Esophagus (tissue), 2 donors: ENCODE measurements around the gene PWWP2B. TPM values are rescaled to one million over a fixed set of nuclear protein-coding genes. Genes with fewer than 3 reads are reported as not detected.

Source experiments
- H3K27ac ChIP-seq, 2 donors: one replicate each; pipeline ENCODE4 v1.5.1; 2013; ENCODE audit warnings: low read depth in 2 of 2, mild to moderate bottlenecking in 2 of 2, inconsistent platforms in 1 of 2, low read length in 1 of 2, moderate library complexity in 1 of 2
- H3K27me3 ChIP-seq, 2 donors: one replicate each; pipeline ENCODE4 v1.6.1; 2013; ENCODE audit warnings: low read length in 2 of 2, control low read depth in 1 of 2, mild to moderate bottlenecking in 1 of 2; ENCODE audit not compliant: insufficient read depth in 2 of 2, control insufficient read depth in 1 of 2
- H3K36me3 ChIP-seq, 2 donors: one replicate each; pipeline ENCODE4 v1.6.1; 2013; ENCODE audit warnings: low read length in 1 of 2; ENCODE audit not compliant: control insufficient read depth in 2 of 2, insufficient read depth in 2 of 2
- H3K4me1 ChIP-seq, 2 donors: one replicate each; pipeline ENCODE4 v1.6.1; 2013; ENCODE audit warnings: low read length in 1 of 2; ENCODE audit not compliant: control insufficient read depth in 2 of 2, insufficient read depth in 2 of 2
- H3K4me3 ChIP-seq, 2 donors: one replicate each; pipeline ENCODE4 v1.5.1; 2013; ENCODE audit warnings: low read length in 2 of 2, mild to moderate bottlenecking in 2 of 2, low read depth in 1 of 2, moderate library complexity in 1 of 2
- H3K9me3 ChIP-seq, 2 donors: one replicate each; pipeline ENCODE4 v1.6.1; 2013; ENCODE audit warnings: mild to moderate bottlenecking in 2 of 2, low read depth in 1 of 2, low read length in 1 of 2, moderate library complexity in 1 of 2; ENCODE audit not compliant: control insufficient read depth in 2 of 2, insufficient read depth in 1 of 2
- WGBS, 2 donors: extraction: QIAGEN DNeasy Blood & Tissue Kit; methylation state at CpG; one replicate each; pipeline ENCODE4 v1.1.7; 2013; 5-methylcytosine and 5-hydroxymethylcytosine counted together
- polyA plus RNA-seq, 2 donors: library from polyadenylated mRNA; stranded (reverse); fragments of 200-250 nt; gene quantifications; one replicate each; pipeline ENCODE4 v1.2.3, GENCODE V29; 2013
- donor health status: healthy with polysubstance abuse.
- donor health status: Bipolar disorder and iron deficiency.

Gene PWWP2B
- polyA plus RNA-seq, 2 donors = 17.6 to 33.4 TPM

- no peaks in the 10 kb centered on the region for H3K27me3 ChIP-seq
- H3K9me3 ChIP-seq = no peaks in the 10 kb centered on the region
- 80 to 88% methylated on average over 4 of the region's 4 CpGs for WGBS, 2 donors
- H3K4me1 ChIP-seq = peaks cover 24 to 59% of the 10 kb centered on the region in 2 donors
- peak overlapping the region in 1 of 2 donors; percentile 27 for H3K27ac ChIP-seq
- H3K36me3 ChIP-seq = peaks cover 4 to 34% of the 10 kb centered on the region in 2 donors
- peak overlapping the region in 1 of 2 donors; percentile 22 for H3K4me3 ChIP-seq
These were observed 12.6 kb downstream of the PWWP2B start for GRCh38 chr10:132409667-132410028.

GRCh38 chr10:132410056-132410778 is 13.2 kb downstream of the PWWP2B start:
- 77 to 90% methylated on average over 25 to 28 of the region's 28 CpGs for WGBS, 2 donors
- Histone ChIP-seq H3K4me1 (peaks cover 24 to 59% of the 10 kb centered on the region in 2 donors), H3K4me3 (no peak overlapping the region), H3K36me3 (peaks cover 4 to 31% of the 10 kb centered on the region in 2 donors), H3K27ac (no peak overlapping the region), H3K9me3 (no peaks in the 10 kb centered on the region), H3K27me3 (no peaks in the 10 kb centered on the region)

- Histone ChIP-seq H3K9me3 (no peaks in the 10 kb centered on the region), H3K4me1 (peaks cover 24 to 62% of the 10 kb centered on the region in 2 donors), H3K27me3 (no peaks in the 10 kb centered on the region), H3K27ac (peak overlapping the region; percentile 90 to 94), H3K36me3 (peaks cover 0 to 30% of the 10 kb centered on the region in 2 donors), H3K4me3 (peak overlapping the region in 1 of 2 donors; percentile 8)
- WGBS, 2 donors = 75 to 78% methylated on average over 28 of the region's 28 CpGs
These were observed 14.0 kb downstream of the PWWP2B start for GRCh38 chr10:132410779-132411532.

- H3K4me3 ChIP-seq = peak overlapping the region in 1 of 2 donors; percentile 8
- peaks cover 0 to 29% of the 10 kb centered on the region in 2 donors for H3K36me3 ChIP-seq
- H3K9me3 ChIP-seq = no peaks in the 10 kb centered on the region
- H3K4me1 ChIP-seq = peaks cover 24 to 62% of the 10 kb centered on the region in 2 donors
- 16 to 25% methylated on average over 23 of the region's 23 CpGs for WGBS, 2 donors
- H3K27me3 ChIP-seq = no peaks in the 10 kb centered on the region
- peak overlapping the region; percentile 90 to 94 for H3K27ac ChIP-seq
These were observed 14.7 kb downstream of the PWWP2B start for GRCh38 chr10:132411561-132412253.

- Histone ChIP-seq H3K27ac (peak overlapping the region; percentile 90 to 94), H3K36me3 (peaks cover 0 to 28% of the 10 kb centered on the region in 2 donors), H3K4me1 (peaks cover 16 to 53% of the 10 kb centered on the region in 2 donors), H3K27me3 (no peaks in the 10 kb centered on the region), H3K4me3 (no peak overlapping the region), H3K9me3 (no peaks in the 10 kb centered on the region)
- WGBS, 2 donors = 51 to 54% methylated on average over 29 of the region's 29 CpGs
These were observed 15.6 kb downstream of the PWWP2B start for GRCh38 chr10:132412316-132413192.

GRCh38 chr10:132413226-132414205 is 16.5 kb downstream of the PWWP2B start:
- Histone ChIP-seq H3K27me3 (no peaks in the 10 kb centered on the region), H3K4me3 (no peak overlapping the region), H3K9me3 (no peaks in the 10 kb centered on the region), H3K36me3 (peaks cover 0 to 28% of the 10 kb centered on the region in 2 donors), H3K27ac (peak overlapping the region; percentile 86 to 90), H3K4me1 (peaks cover 19 to 49% of the 10 kb centered on the region in 2 donors)
- WGBS, 2 donors = 56 to 62% methylated on average over 32 of the region's 32 CpGs

- Histone ChIP-seq H3K4me3 (no peak overlapping the region), H3K27me3 (no peaks in the 10 kb centered on the region), H3K4me1 (peaks cover 22 to 46% of the 10 kb centered on the region in 2 donors), H3K9me3 (no peaks in the 10 kb centered on the region), H3K36me3 (peaks cover 0 to 21% of the 10 kb centered on the region in 2 donors), H3K27ac (peak overlapping the region in 1 of 2 donors; percentile 24)
- WGBS, 2 donors = 82 to 85% methylated on average over 21 of the region's 21 CpGs
These were observed 17.5 kb downstream of the PWWP2B start for GRCh38 chr10:132414402-132415016.

GRCh38 chr10:132415255-132415654 is 18.3 kb downstream of the PWWP2B start:
- peaks cover 0 to 21% of the 10 kb centered on the region in 2 donors for H3K36me3 ChIP-seq
- H3K27ac ChIP-seq = peak overlapping the region in 1 of 2 donors; percentile 25
- no peak overlapping the region for H3K4me3 ChIP-seq
- H3K27me3 ChIP-seq = no peaks in the 10 kb centered on the region
- 94 to 95% methylated on average over 5 of the region's 5 CpGs for WGBS, 2 donors
- H3K4me1 ChIP-seq = peaks cover 22 to 43% of the 10 kb centered on the region in 2 donors
- H3K9me3 ChIP-seq = no peaks in the 10 kb centered on the region
